HG03060 (cell line): ENCODE measurements around the gene RBFA.
"Not testable (repeated sequence)": the region's sequence is repeated elsewhere in the genome, so short reads cannot be mapped to it uniquely, and the experiment has no call there.

ENCODE experiments used
- ATAC-seq: cut with Tn5 transposase; IDR thresholded peaks from one replicate; pipeline ENCODE4 v1.9.1; 2021; ENCODE audit warnings: low read depth, moderate number of reproducible peaks; ENCODE audit not compliant: unreplicated experiment

The RBFA gene, protein sequence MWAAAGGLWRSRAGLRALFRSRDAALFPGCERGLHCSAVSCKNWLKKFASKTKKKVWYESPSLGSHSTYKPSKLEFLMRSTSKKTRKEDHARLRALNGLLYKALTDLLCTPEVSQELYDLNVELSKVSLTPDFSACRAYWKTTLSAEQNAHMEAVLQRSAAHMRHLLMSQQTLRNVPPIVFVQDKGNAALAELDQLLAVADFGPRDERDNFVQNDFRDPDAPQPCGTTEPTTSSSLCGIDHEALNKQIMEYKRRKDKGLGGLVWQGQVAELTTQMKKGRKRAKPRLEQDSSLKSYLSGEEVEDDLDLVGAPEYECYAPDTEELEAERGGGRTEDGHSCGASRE

DNA sequence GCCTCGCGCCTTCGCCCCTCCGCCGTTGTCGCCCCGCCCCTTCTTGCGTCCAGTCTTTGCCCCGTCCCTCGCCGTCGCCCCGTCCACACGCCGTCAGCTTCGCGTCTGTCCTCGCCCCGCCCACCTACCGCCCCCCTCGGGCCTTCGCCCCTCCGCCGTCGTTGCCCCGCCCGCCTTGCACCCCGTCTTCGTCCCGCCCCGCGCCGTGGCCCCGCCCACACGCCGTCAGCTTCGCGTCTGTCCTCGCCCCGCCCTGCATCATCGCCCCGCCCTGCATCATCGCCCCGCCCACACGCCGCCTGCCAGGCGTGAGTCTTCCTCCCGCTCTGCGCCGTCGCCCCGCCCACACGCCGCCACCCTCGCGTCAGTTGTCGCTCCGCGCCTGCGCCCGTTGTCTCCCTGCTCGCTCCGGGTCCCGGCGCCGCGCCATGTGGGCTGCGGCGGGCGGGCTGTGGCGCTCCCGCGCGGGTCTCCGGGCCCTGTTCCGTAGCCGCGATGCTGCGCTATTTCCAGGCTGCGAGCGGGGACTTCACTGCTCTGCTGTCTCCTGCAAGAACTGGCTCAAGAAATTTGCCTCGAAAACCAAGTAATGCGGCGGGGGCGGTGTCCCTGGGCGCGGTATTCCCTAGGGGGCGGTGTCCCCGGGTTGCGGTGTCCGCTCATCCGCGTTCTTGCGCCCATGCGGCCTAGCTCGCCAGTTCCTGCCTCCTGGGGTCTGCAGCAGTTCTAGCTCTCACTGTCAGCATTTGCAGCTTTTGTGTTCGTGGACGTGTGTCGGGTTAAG lies at the start of gene RBFA:
Gene RBFA, plus strand, starts transcription at position 367 of the 784 bp plus-strand sequence. Its CDS starts 62 bp downstream, at position 429.
- peak; percentile 53 for ATAC-seq

DNA sequence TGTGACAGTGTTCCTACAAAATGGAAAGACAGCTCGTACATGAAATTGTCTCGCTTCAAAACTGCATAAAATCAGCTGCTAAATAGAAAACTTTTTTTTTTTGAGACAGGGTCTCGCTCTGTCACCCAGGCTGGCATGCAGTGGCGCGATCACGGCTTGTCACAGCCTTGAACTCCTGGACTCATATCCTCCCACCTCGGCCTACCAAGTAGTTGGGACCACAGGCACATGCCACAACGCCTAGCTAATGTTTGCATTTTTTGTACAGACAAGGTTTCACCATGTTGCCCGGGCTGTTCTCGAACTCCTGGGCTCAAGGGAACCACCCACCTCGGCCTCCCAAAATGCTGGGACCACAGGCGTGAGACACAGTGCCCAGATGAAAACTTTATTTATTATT lies 49.1 kb upstream of the RBFA start:
- no peak for ATAC-seq

DNA sequence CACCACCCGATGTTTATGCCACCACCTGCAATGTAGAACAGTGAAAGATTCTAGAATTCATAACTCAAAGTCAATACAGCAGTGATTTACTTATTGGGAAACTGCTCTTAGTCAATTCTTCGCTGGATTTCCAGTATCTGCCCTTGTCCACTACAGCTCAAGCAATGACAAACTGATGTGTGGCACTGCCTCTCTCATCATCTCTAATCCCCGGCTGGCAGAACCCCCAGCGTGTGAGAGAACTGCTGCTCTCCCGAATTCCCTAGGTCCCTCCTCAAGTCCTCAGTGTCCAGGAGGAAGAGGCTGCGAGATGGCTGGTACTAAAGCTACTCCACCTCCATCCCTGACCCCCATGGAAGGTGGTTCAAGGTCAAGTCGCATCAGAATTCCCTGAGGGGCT lies 47.5 kb upstream of the RBFA start:
- no peak for ATAC-seq

DNA sequence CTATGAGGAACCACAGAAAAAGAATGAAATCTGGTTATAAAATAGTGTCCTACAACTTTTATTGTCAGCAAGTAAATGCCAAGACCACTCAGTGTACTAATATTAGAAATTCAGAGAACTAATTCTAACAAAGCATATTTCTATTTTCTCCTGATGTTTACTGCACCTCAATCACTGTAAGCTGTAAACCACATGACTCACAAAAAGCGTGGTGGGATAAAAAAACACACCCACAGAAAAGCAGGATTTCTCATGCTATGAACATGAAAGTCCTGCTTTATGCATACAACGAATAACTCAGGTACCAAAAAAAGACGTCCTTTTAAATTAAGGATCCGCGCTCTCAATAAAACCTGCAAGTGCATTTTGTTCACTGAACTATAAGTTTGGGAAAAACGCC lies 46.7 kb upstream of the RBFA start:
- ATAC-seq, result no peak

DNA sequence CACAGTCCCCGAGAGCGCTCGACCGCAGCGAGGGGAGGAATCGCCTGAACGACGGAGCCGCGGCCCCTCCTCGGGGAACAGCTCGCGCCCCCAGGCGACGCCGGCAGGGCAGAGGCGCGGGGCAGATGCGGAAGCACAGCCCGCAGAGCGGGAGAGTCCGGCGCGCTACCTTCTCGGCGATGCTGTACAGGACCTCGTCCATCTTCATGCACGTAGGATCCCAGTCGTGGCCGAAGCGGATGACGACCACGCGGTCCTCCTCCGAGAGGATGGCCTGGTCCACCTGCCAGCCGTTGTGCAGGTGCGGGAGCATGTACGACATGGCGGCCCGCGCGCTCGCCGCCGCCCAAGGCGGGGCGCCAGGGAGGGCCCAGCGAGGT lies 46.2 kb upstream of the RBFA start:
- peak; percentile 35 for ATAC-seq

DNA sequence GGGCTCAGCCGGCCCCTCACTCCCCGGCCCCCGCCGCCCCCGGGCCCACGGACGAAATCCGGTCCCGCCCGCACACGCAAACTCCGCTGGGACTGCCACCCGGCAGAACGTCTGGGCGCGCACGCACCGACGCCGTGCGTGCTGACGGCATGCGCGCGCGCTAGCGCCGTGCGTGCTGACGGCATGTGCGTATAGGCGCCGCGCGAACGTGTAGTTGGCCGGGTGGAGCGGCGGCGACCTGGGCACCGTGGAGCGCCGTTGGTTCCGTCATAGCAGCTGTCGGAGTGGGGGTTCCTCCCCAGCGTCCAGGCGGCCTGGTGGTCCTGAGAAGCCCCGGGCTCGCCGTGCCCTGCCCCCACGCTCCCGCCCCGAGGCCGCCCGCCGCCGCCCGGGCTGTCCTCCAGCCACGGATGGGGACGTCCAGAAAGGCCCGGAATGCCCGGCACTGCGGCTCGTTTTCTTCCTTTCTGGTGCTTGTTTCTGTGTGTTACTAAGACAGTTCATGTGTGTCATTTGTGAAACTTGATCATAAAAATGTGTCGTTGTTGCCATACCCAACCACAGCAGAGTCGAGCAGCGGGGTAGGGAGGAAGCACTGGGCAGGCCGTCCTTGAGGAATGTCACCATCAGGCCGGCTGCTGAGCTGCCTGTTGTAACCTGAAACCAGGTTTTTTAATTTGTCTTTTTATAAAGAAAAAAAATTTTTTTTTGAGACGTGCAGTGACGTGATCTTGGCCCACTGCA lies 45.6 kb upstream of the RBFA start, which contains the start of gene TXNL4A:
Gene TXNL4A, minus strand, starts transcription at position 113 of the 744 bp plus-strand sequence. CDS start 171 bp downstream, outside the sequence.
- peak; percentile 76 for ATAC-seq

DNA sequence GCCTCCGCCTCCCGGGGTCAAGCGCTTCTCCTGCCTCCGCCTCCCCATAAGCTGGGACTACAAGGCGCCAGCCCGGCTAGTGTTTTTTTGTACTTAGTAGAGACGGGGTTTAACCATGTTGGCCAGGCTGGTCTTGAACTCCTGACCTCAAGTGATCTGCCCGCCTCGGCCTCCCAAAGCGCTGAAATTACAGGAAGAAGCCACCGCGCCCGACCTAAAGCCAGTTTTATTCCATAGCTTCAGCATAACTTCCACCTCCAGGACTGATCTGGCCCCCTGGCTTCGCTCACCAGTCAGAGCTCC lies 45.1 kb upstream of the RBFA start:
- ATAC-seq, result no peak

DNA sequence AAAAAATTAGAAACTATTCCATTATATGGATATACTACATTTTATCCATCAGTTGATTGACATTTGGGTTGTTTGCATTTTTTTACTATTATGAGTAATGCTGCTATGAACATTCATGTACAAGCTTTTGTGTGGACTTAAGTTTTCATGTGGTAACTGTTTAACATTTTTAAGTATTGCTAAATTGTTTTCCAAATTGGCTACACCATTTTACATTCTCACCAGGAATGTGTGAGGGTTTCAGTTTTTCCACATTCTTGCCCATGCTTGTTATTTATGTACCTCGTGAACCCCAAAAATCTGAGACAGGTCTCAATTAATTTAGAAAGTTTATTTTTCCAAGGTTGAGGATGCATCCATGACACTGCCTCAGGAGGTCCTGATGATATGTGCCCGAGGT lies 42.7 kb upstream of the RBFA start:
- ATAC-seq, result no peak

DNA sequence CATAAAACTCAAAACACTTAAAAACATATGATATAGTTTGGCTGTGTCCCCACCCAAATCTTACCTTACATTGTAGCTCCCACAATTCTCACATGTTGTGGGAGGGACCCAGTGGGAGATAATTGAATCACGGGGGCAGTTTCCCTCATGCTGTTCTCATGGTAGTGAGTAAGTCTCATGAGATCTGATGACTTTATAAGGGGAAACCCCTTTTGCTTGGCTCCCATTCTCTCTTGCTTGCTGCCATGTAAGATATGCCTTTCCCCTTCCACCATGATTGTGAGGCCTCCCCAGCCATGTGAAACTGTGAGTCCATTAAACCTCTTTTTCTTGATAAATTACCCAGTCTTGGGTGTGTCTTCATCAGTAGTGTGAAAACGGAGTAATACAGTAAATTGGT lies 34.5 kb upstream of the RBFA start:
- not testable (repeated sequence) for ATAC-seq

DNA sequence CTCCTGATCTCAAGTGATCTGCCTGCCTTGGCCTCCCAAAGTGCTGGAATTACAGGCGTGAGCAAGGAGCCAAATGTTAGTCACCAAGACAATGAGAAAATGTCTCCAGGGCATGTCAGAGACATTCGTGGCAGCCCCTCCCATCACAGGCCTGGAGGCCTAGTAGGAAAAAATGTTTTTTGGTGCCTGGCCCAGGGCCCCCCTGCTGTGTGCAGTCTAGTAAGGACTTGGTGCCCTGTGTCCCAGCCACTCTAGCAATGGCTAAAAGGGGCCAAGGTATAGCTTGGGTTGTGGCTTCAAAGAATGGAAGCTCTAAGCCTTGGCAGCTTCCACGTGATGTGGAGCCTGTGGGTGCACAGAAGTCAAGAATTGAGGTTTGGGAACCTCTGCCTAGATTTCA lies 33.4 kb upstream of the RBFA start:
- no peak for ATAC-seq

DNA sequence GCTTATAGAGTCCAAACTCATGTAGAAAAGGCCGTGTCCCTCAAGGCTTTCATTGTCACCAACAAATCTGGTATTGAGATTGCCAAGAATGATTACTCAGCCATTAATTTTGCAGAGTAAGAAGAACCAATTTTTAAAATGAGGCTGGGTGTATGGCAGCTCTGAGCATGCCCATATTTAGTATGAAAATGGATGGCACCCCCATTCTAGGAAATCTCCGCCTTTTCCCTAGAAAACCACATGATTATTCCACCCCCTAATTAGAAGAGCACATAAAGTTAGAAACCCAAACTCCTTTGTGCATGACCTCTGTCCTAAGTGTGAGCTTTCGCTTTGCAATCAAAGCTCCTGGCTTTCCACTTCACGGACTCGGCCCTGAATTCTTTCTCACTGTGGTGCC lies 31.8 kb upstream of the RBFA start:
- no peak for ATAC-seq

DNA sequence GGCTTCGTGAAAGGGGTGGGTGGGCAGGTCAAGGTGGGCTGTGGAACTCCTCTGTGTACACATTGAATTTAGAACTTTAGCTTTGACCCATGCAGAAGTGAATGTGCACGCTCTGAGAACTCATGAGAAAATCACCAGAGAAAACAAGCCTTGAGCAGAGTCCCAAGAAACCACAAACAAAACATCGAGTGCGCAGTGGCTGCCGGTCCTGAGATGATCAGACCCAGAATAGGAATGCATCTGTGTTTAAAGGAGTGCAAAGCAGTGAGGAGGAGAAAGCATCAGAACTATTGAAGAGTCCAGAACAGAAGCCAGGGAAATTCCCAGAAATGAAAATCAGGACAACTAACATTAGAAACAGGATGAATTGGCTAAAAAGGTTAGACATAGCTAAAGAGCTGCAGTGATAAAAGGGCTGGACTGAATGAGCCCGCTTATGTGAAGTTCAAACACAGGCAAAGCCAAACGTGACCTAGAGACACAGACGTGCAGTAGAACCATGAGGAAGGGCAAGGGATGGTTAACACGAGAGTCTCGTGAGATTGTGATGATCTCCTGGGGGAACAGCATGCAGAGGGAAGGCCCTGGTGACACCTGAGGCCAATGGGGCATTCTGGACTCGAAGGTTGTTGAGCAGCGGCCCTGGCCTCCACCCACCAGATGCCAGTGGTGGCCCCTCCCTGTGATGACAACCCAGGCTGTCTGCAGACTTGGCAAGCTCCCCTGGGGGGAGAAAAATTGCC lies 29.5 kb upstream of the RBFA start:
- ATAC-seq, result no peak

DNA sequence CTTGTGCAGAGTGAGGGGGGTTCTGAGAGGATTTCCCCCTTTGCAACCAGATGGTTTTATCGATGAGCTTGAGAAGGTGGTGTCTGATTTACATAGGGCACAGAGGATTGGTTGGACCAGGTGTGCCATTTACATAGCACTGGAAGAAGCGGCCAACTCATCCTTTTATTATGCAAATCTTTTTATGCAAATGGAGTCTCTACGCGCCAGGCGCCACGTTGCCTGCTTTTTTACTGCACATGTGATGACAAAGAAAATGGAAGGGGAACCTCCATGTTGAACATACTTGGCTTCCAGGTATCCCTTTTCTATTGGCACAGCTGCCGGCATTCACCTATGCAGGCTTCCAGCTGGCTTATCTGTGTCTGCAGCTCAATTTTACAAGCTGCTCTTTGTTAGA lies 27.5 kb upstream of the RBFA start:
- ATAC-seq, result no peak

DNA sequence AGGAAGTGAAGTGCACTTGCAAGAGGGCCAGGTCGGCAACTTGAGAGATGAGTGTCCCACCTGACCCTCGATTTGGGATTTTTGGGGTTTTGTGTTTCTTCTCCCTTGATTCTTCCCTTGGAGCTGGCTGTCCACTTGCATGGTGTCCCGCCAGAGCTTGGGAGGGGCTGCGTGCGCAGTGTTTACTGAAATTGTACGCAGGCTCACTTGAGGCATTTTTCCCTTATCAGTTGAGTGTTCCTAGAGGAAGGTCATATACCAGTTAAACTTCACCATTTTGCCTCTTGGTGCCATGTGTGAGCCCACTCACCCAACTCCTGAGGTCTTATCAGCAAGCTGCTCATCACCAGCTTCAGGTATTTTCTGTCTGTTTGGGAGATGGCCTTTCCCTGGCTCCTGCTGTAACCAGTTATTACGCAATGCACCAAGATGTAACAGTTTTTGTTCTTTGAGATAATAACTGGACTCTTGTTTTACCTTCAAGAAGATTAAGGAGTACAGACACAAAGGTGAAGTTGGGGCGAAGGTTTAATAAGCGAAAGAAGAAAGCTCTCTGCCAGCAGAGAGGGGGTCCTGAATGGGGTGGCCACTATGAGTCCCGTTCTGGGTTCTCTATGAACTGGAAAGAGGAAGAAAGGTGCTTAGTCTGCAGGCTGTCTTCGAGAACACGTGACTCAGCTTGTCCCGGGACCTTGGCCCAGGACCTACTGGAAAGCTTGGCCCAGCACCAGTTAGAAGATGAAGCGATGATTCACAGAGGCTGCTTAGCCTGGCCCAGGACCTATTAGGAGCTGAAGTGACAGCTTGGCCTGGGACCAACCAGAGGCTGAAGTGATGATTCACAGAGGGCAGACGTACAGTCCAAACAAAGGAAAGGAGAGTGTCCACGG lies 24.3 kb upstream of the RBFA start:
- ATAC-seq, result no peak

DNA sequence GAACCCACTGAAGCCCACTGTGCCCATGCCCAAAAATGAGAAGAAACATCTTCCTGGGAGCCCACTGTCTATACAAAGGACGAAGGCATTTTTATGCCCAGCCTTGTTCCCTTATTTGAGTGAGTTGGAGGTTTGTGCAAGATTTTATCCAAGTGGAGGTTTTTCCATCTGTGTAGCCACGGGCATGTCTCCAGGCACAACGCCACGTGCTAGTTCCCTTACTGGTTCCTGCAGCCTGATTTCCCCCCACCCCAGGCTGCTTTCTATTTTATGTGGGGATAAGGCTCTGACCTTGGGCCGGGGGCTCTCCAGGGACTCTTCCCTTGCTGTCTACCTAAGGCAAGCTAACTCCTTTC lies 23.7 kb upstream of the RBFA start:
- no peak for ATAC-seq

DNA sequence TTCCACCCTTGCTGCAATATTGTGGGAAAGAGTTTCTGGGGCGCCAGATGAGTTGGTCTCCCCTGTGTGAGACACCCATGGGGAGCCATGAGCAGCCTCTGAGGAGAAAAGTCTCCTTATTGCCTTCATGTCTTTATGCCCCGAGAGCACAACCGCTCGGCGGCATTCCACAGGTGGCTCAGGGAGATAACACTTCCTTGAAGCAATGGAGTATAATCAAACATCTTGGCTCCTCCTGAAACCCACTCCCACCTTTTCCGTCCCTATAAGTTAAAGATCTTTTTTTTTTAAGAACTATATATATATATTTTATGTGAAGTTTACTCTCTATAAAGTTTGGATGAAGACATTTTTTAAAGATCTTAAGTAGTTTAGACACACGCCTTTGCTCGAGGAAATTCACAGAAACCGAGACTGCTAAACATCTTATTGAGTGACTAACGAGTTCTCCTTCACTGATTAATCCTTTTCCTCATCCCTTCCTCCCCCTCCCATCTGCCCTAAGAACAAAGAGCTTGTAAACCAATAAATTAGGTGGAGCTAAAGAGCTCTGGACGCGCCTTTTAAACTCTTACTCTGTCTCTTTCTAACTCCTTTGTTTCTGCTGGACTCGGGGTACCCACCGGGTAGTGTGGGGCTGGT lies 22.6 kb upstream of the RBFA start:
- not testable (repeated sequence) for ATAC-seq

DNA sequence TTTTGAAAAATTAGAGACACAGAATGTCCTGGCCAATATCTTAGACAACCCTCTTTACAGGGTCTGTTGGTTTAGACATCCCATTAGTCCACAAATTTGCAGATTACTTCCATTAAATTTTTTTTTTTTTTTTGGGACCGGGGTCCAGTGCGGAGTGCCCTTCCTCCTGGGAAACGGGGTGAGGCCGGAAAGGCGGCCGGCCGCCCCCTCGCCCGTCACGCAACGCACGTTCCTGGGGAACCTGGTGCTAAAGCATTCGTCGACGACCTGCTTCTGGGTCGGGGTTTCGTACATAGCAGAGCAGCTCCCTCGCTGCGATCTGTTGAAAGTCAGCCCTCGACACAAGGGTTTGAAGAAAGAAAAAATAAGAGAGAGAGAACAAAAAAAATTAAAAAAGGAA lies 21.5 kb upstream of the RBFA start:
- no peak for ATAC-seq

DNA sequence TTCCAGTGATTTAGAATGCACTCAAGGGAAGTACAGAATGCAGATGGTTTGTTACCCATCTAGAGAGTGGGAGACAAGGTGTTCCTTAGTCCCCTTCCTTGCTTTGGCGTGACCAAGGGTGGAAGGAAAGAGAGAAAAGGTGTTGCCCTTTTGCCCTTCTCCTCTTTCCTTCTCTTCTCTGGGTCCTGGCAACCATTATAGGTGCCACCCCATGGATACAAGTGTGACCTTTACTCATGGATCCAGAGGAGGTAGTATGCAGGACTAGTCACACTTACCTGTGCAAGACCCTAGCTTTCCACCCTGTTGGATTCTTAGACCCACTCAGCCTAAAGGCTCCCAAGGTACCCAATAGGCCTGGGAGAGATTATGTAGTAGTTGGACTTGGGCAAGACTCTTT lies 11.6 kb upstream of the RBFA start:
- ATAC-seq, result no peak

DNA sequence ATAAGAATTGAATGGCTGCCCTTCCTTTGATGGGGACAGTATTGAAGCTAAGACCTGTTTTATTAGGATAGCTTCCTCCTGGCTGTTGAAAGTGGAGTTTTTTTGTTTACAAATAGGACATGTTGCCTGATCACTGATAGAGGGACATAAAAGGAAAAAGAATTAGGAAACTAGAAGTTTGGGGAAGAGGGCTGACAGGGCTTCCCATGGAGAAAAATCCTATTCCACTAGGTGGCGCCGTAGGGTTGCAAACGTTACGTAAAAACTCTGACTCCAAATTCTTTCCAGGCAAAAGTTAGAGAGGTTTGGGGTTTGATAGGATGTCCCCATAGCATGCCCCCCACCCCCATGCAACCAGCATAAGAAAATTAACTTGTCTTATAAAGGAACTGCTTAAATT lies 11.1 kb upstream of the RBFA start:
- ATAC-seq, result no peak
